ENCODE data around the gene PNO1.
"Not testable (repeated sequence)": the region's sequence is repeated elsewhere in the genome, so short reads cannot be mapped to it uniquely, and the experiment has no call there.

DNA sequence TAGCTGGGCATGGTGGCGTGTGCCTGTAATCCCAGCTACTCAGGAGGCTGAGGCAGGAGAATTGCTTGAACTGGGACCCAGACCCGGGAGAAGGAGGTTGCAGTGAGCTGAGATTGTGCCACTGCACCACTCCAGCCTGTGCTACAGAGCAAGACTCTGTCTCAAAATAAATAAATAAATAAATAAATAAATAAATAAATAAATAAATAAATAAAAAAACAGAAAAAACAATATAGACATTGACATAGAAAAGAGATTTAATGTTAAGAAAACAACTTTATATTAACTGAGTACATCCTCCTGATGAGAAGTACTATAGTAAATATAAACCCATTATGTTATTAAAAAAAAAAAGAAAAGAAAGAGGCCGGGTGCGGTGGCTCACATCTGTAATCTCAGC, 39.8 kb upstream of the PNO1 start:
- not testable (repeated sequence) for TF ChIP-seq RAD51 (IDR thresholded peaks at IDR 0.05); CTCF (IDR thresholded peaks at IDR 0.05 in 2 of 3, conservative IDR thresholded peaks at IDR 0.05 in 1 of 3; ENCODE audit: control insufficient read depth in 2 of 3, extremely low read depth in 1 of 3, insufficient read depth in 1 of 3, low read depth in 3 of 3, low read length in 3 of 3); KLF5 (IDR thresholded peaks at IDR 0.05; ENCODE audit: partially characterized antibody)
- TF ChIP-seq, protein P1, sequence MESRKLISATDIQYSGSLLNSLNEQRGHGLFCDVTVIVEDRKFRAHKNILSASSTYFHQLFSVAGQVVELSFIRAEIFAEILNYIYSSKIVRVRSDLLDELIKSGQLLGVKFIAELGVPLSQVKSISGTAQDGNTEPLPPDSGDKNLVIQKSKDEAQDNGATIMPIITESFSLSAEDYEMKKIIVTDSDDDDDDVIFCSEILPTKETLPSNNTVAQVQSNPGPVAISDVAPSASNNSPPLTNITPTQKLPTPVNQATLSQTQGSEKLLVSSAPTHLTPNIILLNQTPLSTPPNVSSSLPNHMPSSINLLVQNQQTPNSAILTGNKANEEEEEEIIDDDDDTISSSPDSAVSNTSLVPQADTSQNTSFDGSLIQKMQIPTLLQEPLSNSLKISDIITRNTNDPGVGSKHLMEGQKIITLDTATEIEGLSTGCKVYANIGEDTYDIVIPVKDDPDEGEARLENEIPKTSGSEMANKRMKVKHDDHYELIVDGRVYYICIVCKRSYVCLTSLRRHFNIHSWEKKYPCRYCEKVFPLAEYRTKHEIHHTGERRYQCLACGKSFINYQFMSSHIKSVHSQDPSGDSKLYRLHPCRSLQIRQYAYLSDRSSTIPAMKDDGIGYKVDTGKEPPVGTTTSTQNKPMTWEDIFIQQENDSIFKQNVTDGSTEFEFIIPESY (IDR thresholded peaks at IDR 0.05) = not testable (repeated sequence)

All from GM12878 (cell line).